ENCODE measurements around the gene NUP42. TPM values are rescaled to one million over a fixed set of nuclear protein-coding genes. Genes with fewer than 3 reads are reported as not detected.
A peak's percentile ranks its signal among the peaks of the same experiment; 100 is the strongest.
"Not testable (repeated sequence)": the region's sequence is repeated elsewhere in the genome, so short reads cannot be mapped to it uniquely, and the experiment has no call there.

NUP42 gene
- total RNA-seq, 1 donor from 2014 or later: 16.7 TPM

- Histone ChIP-seq H3K27me3 (no peaks in the 10 kb centered on the region), H3K4me3 (no peak overlapping the region), H3K36me3 (no peaks in the 10 kb centered on the region), H3K27ac (no peak overlapping the region), H3K4me1 (no peaks in the 10 kb centered on the region), H3K9me3 (no peaks in the 10 kb centered on the region)
- intact Hi-C loops (cut with DNase I): no loop called here
- no peak for TF ChIP-seq CTCF (IDR thresholded peaks at IDR 0.05)
- no peak for DNase-seq (ENCODE audit: low spot score in 2 of 2)
Measured at GRCh38 chr7:23214938-23215337, 33.1 kb downstream of the NUP42 start.

- H3K9me3 ChIP-seq: no peaks in the 10 kb centered on the region
- H3K36me3 ChIP-seq: no peaks in the 10 kb centered on the region
- peak in 1 of 2 donors; percentile 16 for DNase-seq (ENCODE audit: low spot score in 2 of 2)
- H3K4me3 ChIP-seq: no peak overlapping the region
- no peaks in the 10 kb centered on the region for H3K4me1 ChIP-seq
- intact Hi-C loops (cut with DNase I): no loop called here
- no peaks in the 10 kb centered on the region for H3K27me3 ChIP-seq
- TF ChIP-seq CTCF (IDR thresholded peaks at IDR 0.05): no peak
- no peak overlapping the region for H3K27ac ChIP-seq
Measured at GRCh38 chr7:23216021-23216420, 34.2 kb downstream of the NUP42 start.

GRCh38 chr7:23218196-23218595, 36.3 kb downstream of the NUP42 start:
- intact Hi-C loops (cut with DNase I): no loop called here
- Histone ChIP-seq H3K4me1 (no peaks in the 10 kb centered on the region), H3K27me3 (no peaks in the 10 kb centered on the region), H3K27ac (no peak overlapping the region), H3K36me3 (no peaks in the 10 kb centered on the region), H3K4me3 (no peak overlapping the region), H3K9me3 (no peaks in the 10 kb centered on the region)
- no peak for DNase-seq (ENCODE audit: low spot score in 2 of 2)
- no peak for TF ChIP-seq CTCF (IDR thresholded peaks at IDR 0.05)

- H3K36me3 ChIP-seq: no peaks in the 10 kb centered on the region
- no peak for TF ChIP-seq CTCF (IDR thresholded peaks at IDR 0.05)
- H3K4me3 ChIP-seq: no peak overlapping the region
- no peaks in the 10 kb centered on the region for H3K4me1 ChIP-seq
- intact Hi-C loops (cut with DNase I): no loop called here
- DNase-seq (ENCODE audit: low spot score in 2 of 2): no peak
- no peak overlapping the region for H3K27ac ChIP-seq
- H3K9me3 ChIP-seq: no peaks in the 10 kb centered on the region
- no peaks in the 10 kb centered on the region for H3K27me3 ChIP-seq
Measured at GRCh38 chr7:23220690-23221305, 39.0 kb downstream of the NUP42 start.

- no peaks in the 10 kb centered on the region for H3K4me1 ChIP-seq
- no peak for DNase-seq (ENCODE audit: low spot score in 2 of 2)
- H3K4me3 ChIP-seq: no peak overlapping the region
- H3K9me3 ChIP-seq: no peaks in the 10 kb centered on the region
- no peaks in the 10 kb centered on the region for H3K27me3 ChIP-seq
- intact Hi-C loops (cut with DNase I): no loop called here
- H3K36me3 ChIP-seq: no peaks in the 10 kb centered on the region
- TF ChIP-seq CTCF (IDR thresholded peaks at IDR 0.05): no peak
- no peak overlapping the region for H3K27ac ChIP-seq
Measured at GRCh38 chr7:23222439-23223030, 40.7 kb downstream of the NUP42 start.

- intact Hi-C loops (cut with DNase I); H3K4me3 ChIP-seq; H3K27ac ChIP-seq; DNase-seq (ENCODE audit: low spot score in 2 of 2); H3K4me1 ChIP-seq; H3K27me3 ChIP-seq; H3K36me3 ChIP-seq; H3K9me3 ChIP-seq: not testable (repeated sequence)
Measured at GRCh38 chr7:23224364-23224763, 42.5 kb downstream of the NUP42 start.
